ENCODE measurements around the gene SOCS7.

The SOCS7 gene

GRCh38 chr17:38363016-38363415 is 11.4 kb downstream of the SOCS7 start:
- no peak for DNase-seq (ENCODE audit: low read depth)

- no peak for DNase-seq (ENCODE audit: low read depth)
Observed at GRCh38 chr17:38364741-38365140, 13.1 kb downstream of the SOCS7 start.

GRCh38 chr17:38369124-38369886 is 17.7 kb downstream of the SOCS7 start:
- no peak for DNase-seq (ENCODE audit: low read depth)

- no peak for DNase-seq (ENCODE audit: low read depth)
Observed at GRCh38 chr17:38379448-38379847, 27.8 kb downstream of the SOCS7 start.

DNA sequence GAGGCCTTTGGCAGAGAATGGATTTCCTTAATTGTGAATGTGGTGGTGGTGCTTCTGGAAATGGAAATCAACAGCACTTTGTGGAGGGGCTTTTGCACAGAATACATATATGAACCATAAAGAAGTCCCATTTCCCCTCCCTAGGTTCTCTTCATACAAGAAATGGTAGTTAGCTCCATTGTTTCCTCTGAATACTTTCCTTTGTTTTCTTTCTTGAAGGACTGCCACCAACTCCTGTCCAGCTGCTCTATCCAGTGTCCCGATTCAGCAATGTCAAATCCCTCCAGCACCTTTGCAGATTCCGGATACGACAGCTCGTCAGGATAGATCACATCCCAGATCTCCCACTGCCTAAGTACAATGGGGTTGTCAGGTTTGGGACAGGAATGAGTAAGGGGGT is 43.4 kb downstream of the SOCS7 start:
- no peak for DNase-seq (ENCODE audit: low read depth)

DNA sequence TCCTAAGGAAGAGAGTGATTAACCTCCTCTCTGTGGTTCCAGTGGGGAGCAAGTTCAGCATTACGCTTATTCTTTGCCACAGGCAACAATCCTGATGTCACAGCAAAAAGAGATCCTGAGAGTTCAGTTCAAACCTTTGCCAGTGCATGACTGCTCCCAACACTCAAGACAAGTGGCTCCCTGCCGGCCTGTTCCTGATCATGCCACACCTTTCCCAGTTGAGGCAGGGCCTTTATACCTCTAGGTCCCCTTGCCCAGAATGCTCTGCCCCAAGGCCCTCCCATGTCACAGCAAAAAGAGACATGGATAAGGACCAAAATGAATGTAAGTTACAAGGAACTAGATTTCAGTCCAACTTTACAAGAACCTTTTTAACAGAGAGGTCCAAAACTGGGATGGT is 45.6 kb downstream of the SOCS7 start:
- no peak for DNase-seq (ENCODE audit: low read depth)

DNA sequence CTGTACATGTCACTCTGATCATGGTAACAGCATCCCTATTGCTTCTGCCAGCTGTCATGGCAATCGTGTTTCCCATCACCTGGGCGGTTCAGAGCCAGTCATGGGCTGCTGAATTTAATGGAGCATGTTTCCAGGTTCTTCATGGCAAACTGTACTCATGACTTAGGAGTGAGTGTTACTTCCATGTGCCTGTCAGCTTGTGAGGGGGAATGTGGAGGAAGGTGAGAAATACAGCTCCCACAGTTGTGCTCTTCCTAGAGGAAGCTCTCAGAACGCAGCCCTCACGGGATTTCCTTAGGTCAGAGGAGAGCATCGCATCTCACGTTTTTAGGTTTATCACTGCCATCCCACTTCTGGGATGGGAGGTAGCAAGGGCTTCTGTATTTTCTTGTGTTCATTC is 48.6 kb downstream of the SOCS7 start:
- DNase-seq (ENCODE audit: low read depth): no peak

GRCh38 chr17:38401459-38401858 is 49.8 kb downstream of the SOCS7 start:
- DNase-seq (ENCODE audit: low read depth): no peak

GRCh38 chr17:38402897-38403296 is 51.3 kb downstream of the SOCS7 start:
- no peak for DNase-seq (ENCODE audit: low read depth)

GRCh38 chr17:38403491-38403890 is 51.8 kb downstream of the SOCS7 start:
- DNase-seq (ENCODE audit: low read depth): peak; percentile 60

- no peak for DNase-seq (ENCODE audit: low read depth)
Observed at GRCh38 chr17:38404174-38404943, 52.7 kb downstream of the SOCS7 start.

DNA sequence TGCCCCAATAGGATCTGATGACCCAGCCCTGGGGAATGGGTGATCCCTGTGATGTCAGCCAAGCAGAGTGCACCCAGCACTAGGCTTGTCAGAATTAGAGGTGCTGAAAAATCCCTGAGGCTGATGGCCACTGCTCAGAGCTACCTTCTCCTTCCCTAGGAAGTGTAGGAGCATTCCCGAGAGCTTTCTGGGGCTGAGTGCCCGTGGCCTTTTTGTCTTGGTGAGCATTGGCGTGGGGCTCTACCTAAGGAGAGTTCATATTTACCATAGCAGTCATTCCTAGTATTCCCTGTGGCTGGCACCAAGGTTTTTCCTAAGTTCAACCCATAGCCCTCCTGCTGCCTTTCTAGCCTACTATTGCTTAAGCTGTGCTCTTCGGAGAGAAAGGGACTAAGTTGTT is 54.0 kb downstream of the SOCS7 start:
- no peak for DNase-seq (ENCODE audit: low read depth)

DNA sequence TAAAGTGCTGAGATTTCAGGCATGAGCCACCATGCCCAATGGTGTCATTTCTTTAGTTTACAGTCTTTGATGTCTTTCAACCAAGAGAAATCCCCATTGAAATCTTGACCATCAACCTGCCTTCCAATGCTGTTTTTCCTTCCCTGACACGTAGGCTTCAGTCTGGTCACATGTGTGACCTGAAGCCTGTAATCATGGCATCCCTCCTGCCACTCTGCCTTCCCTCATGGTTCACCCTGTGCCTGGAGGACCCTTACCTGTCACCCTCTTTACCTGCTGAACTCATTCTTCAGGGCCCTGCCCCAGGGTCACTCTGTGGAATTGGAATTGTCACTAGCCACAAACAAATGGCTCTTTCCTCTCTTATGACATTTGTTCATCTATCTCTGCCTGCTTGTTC is 58.6 kb downstream of the SOCS7 start:
- DNase-seq (ENCODE audit: low read depth): no peak

DNA sequence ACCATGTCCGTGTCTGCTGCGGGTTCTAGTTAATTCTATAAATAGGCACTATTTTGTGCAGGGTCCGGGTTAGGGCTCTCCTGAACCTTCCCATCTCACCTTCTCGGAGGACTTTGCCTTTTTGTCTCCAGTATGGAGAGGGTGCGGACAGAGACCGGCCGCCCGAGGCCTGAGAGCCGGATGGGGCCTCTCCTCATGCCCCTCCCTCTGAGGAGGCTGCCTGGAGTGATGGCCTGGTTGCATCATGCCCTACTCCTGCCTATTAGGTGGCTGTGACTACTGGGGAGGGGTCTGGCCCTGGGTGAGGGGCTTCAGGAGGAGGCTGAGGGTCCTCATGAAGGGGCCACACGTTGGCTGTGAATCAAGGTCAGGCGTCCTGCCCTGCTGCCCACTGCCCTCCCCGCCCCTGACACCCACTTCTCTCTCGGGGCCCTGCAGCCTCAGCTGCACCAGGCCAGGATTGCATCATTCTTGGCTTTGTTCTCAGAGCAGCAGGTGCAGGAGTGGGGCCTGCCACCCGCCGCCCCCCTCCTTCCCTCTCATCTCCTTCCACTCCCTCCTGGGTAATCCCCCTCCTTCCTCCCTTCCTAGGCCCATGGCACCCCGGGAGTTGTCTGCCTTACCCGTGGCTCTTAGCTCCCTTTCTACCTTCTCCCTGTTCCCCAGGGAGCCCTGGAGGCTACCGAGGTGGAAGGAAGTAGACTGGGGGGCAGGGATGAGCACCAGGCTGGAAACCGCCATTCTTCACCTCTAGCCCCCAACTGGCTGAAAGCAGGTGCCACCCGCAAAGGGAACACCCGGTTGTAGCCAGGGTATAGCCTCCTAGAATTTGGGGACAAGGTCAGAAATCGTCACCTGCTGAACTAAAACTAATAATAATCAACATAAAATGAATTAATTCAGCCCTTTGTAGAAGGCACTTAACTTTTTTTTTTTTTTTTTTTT is 63.9 kb downstream of the SOCS7 start:
- DNase-seq (ENCODE audit: low read depth): peak; percentile 53

DNA sequence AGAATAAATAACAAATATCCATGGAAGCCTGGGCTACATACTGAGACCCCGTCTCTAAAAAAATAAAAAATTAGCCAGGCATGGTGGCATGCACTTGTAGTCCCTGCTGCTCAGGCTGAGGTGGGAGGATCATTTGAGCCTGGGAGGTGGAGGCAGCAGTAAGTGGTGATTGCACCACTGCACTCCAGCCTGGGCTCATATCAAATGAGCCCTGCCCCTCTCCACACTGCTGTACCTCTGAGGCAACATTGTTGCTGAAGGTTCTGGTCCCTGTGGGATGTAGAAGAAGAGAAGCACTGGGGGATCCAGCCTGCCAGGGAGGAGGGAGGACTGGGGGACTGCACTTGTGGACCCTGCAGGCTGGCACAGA is 65.2 kb downstream of the SOCS7 start:
- peak; percentile 57 for DNase-seq (ENCODE audit: low read depth)

GRCh38 chr17:38417210-38417951 is 65.7 kb downstream of the SOCS7 start:
- no peak for DNase-seq (ENCODE audit: low read depth)

DNA sequence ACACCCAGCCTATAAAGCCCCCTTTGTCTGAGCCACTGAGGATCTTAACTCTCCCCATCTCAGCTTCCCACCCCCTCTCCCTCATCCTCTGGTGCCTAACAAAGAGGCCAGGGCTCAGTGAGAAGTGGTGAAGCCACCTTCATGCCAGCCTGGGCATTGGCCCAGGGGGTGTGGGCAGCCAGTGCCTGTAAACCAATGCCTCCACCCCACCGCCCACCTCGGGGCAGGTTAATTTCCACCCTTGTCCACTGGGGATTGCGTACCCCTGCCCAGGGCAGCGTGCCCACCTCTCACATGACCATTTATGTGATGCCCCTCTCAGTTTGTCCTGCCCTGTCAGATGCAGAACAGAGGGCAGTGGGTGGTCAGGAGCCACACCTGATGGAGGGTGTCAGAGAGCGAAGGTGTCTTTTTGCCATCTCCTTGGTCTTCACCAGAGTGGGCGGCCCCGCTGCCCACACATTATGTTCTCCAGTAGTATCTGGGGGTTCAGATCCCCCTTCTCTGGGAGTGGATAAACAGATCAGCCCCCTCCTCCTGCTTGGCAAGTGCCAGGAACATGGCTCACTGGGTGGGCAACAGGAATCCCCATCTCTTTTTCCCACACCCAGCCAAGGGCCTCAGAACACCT is 66.5 kb downstream of the SOCS7 start:
- DNase-seq (ENCODE audit: low read depth): no peak

DNA sequence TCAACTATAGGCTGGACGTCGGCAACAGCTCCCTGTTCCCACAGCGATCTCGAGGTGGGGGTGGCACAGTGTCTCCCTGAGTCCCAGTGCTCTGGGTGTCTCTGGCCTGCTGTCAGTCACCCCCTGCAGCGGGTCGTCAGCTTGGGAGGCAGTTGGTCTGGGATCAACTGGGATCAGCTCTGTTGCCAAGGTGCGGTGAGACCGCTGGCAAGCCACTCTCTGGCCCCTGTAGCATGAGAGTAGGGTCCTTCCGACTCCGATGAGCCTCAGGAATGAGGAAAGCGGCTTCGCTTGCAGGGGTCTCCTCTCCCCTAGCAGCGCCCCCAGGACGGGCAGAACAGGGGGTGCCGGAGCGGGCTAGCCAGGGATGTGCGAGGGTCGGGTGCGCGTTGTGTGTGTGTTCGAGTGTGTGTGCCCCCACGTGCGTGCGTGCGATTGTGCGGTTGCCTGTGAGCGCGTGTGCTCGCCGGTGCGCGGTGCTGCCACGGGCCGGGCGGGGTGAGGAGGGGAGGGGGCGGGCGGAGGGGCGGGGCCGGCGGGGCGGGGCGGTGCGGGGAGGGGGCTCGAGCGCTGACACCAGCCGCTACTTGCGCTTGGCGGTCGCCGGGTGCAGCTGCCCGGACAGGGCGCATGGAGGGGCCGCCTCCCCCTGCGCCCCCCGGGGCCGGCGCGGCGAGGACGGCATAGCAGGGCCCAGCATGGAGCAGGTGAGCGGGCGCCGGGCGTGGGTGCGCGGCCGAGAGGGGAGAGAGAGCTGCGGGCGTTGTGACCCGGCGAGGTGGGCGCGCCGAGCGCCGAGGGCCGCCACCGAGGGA is 67.3 kb downstream of the SOCS7 start:
- DNase-seq (ENCODE audit: low read depth): no peak

DNA sequence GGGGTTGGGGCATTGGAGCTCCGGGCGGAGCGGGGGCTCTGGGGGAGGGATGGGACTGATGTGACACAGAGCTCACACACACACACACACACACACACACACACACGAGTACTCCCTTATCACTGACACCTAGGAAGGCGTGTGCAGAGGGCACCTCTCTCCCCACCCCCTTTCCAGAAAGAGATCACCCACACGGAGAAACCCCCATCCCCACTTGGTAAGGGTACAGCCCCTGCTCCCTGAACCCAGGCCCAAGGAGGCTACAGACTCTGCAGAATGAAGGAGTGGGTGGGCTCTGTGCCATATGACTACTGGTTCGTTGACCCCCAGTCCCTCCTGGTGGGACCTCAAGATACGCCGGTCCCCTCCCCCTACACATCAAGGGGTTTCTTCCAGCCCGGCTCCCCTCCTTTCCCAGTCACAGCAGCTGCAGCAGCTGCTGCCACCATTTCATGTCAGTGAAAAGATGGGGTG is 67.9 kb downstream of the SOCS7 start:
- DNase-seq (ENCODE audit: low read depth): no peak

- no peak for DNase-seq (ENCODE audit: low read depth)
Observed at GRCh38 chr17:38420518-38420917, 68.9 kb downstream of the SOCS7 start.

Data from amniotic epithelial cell (primary cell).